ENCODE measurements around the gene ARFGAP2.
A peak's percentile ranks its signal among the peaks of the same experiment; 100 is the strongest.

The ARFGAP2 gene

DNA sequence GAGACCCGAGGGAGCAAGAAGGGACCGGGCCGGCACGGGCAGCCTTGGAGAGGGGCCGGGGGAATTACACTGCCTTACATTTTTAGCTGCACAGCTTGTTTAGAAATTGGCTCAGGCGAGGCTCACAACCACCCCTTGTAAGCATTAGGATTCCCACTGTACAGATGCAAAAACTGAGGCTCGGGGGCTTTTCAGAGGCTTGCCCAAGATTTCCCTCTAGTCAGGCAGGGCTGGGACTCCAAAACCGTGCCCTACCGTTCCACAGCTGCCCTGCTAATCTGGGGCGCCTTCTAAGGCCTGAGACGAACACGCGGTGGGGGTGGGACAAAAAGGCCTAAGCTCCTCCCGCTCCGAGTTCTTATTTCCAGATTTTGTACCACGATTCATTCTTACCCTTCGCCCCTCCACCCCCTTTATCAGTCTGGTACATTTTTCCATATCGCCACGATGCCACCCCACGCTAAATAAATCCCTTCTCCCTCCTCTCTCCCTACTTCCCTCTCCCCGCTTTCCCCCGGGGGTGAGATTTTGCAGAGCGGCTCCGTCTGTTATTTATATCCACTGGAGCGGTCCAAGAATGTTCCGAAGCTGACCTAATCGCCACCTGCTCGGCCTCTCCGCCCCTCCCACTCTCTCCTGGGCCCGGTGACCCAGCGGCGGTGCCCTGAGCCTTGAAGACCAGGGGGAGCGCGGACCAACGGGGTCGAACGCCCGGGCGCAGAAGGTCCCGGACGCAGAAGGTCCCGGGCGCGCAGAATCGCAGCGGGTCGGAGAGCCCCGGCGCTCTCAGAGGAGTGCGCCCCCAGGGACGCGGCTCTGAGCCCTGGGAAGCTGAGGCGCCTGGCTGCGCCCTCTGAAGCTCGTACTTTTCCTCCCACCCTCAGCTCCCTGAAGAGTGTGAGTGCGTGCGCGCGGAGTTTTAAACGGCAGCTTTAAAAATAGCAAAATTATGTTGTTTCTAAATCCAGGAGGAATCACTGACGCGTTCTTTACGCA is 10.3 kb upstream of the ARFGAP2 start:
- H3K4me3 ChIP-seq (ENCODE audit: low read depth, low read length): peak overlapping the region; percentile 65
- peak; percentile 61 for DNase-seq (ENCODE audit: low read depth)
- TF ChIP-seq, protein P1, sequence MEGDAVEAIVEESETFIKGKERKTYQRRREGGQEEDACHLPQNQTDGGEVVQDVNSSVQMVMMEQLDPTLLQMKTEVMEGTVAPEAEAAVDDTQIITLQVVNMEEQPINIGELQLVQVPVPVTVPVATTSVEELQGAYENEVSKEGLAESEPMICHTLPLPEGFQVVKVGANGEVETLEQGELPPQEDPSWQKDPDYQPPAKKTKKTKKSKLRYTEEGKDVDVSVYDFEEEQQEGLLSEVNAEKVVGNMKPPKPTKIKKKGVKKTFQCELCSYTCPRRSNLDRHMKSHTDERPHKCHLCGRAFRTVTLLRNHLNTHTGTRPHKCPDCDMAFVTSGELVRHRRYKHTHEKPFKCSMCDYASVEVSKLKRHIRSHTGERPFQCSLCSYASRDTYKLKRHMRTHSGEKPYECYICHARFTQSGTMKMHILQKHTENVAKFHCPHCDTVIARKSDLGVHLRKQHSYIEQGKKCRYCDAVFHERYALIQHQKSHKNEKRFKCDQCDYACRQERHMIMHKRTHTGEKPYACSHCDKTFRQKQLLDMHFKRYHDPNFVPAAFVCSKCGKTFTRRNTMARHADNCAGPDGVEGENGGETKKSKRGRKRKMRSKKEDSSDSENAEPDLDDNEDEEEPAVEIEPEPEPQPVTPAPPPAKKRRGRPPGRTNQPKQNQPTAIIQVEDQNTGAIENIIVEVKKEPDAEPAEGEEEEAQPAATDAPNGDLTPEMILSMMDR (IDR thresholded peaks at IDR 0.05; ENCODE audit: insufficient read depth, low read depth, low read length, missing control alignments): no peak

DNA sequence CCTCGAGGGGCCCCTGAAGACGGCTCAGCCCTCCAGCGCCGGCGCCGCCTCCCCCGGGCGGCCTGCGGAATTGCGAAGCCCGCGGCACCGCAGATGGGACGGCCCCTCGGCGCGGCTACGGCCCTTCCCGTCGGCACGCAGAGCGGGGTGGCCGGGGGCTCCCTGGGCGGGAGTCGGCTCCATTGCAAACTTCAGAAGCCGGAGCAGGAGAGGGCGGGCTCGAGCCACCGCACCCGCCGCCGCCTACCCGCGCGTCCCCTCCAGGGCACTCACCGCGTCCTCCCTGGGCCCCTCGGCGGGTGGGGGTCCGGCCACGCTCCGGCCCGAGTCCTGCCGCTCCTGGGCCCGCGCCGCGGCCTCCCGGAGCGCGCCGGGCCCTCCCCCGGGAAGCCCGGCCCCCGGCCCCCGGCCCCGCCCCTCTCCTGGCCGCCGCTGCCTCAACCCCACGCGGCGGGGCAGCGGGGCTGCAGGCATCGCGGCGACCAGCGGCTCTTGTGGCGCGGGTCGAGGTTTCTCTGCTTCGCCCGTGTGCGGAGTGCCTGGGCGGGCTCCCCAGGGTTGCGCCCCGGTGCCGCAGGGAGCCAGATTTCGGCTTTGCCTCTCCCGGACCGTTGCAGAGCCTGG is 9.5 kb upstream of the ARFGAP2 start, which contains the start of gene PACSIN3:
Gene PACSIN3 (minus strand): TSS at position 359 of the 624 bp plus-strand sequence. CDS start 3,707 bp downstream, outside the sequence.
- peak within 1 kb of the TSS; percentile 65 for H3K4me3 ChIP-seq (ENCODE audit: low read depth, low read length)
- peak; percentile 45 for DNase-seq (ENCODE audit: low read depth)
- TF ChIP-seq, protein P1 (IDR thresholded peaks at IDR 0.05; ENCODE audit: insufficient read depth, low read depth, low read length, missing control alignments): no peak

DNA sequence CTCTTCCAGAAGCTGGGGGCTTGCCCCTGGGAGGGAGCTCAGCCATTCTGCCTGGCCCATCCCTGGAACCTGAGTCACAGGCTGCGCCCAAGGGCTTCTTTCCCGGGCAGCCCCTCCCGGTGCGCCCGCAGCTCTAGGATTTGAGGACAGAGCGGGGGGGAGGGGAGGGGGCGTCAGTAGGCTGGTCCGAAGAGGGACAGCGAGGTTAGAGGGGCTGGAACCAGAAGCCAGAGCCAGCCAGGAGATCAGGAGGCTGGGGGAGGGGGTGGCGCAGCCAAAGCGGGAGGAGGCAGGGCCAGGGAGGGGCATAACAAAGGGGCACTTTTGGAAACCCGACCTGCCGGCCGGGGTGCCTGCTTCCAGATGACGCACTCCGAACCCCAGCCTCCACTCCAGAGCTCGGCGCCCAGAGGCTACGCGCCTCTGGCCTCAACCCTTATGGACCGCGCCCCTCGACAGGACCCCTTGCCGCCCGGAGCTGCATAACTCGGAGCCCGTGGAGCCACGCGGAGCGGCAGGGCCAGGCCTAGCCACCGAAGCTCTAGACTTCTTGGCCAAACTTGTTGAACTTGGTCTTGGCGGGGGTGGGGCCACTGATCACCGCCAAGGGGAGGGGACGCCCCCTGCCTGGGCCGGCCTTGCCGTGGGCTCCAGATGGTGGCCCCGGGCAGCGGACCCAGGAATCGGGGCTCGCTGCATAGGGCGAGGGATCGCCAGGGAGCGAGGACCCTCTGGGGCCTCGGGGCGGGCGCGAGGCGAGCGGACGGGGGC is 8.8 kb upstream of the ARFGAP2 start:
- TF ChIP-seq, protein P1 (IDR thresholded peaks at IDR 0.05; ENCODE audit: insufficient read depth, low read depth, low read length, missing control alignments): no peak
- DNase-seq (ENCODE audit: low read depth): no peak
- peak overlapping the region; percentile 53 for H3K4me3 ChIP-seq (ENCODE audit: low read depth, low read length)

DNA sequence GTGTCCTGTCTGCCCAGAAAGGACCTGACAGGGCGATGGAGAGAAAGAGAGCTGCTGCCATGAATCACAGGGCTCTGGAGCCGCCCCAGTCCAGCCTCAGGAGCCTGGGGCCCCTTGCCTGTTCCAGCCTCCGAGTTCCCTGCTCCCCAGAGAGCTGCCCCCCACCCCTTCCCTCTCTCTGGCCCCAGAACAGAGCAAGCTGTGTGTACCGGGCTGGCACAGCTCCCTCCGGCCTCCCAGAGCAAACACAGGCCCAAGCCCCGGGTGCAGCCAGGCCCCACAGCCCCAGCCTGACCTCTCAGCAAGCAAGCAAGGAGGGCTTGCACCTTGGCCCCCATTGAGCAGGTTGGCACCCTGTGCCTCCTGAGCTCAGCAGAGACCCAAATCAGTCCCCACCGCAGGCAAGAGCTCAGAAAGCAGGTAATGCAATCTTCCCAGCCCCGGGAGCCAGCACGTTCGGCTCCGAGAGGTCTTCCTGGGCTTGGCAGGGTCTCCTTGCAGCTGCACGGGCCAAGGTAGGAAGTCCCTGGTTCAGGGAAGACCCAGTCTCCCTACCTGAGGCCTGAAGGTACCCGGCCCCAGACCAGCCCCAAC is 8.1 kb upstream of the ARFGAP2 start:
- no peak overlapping the region for H3K4me3 ChIP-seq (ENCODE audit: low read depth, low read length)

DNA sequence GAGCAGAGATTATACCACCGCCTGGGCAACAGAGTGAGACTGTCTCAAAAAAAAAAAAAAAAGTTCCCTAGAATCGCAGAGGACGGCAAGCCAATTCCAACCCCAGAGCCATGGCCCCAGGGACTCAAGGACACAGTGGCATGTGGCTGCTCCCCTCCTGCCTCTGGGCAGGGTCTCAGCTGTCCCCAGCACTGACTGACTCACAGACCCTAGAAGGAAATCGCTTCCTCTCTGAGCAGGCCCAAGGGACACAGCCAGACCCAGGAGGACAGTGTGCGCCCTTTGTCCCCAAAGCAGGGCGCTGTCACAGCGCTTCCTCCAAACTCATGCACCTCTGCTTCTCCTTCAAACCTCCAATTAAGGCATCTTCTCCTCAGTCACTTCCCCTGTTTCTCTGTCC is 7.3 kb upstream of the ARFGAP2 start:
- no peak for DNase-seq (ENCODE audit: low read depth)
- H3K4me3 ChIP-seq (ENCODE audit: low read depth, low read length): no peak overlapping the region
- TF ChIP-seq, protein P1 (IDR thresholded peaks at IDR 0.05; ENCODE audit: insufficient read depth, low read depth, low read length, missing control alignments): no peak

More for the DNA sequence above, 8.1 kb upstream of the ARFGAP2 start:
- no peak for DNase-seq (ENCODE audit: low read depth)
- TF ChIP-seq, protein P1 (IDR thresholded peaks at IDR 0.05; ENCODE audit: insufficient read depth, low read depth, low read length, missing control alignments): no peak
